Measurements from ENCODE around the gene PCBP3.

Gene PCBP3

DNA sequence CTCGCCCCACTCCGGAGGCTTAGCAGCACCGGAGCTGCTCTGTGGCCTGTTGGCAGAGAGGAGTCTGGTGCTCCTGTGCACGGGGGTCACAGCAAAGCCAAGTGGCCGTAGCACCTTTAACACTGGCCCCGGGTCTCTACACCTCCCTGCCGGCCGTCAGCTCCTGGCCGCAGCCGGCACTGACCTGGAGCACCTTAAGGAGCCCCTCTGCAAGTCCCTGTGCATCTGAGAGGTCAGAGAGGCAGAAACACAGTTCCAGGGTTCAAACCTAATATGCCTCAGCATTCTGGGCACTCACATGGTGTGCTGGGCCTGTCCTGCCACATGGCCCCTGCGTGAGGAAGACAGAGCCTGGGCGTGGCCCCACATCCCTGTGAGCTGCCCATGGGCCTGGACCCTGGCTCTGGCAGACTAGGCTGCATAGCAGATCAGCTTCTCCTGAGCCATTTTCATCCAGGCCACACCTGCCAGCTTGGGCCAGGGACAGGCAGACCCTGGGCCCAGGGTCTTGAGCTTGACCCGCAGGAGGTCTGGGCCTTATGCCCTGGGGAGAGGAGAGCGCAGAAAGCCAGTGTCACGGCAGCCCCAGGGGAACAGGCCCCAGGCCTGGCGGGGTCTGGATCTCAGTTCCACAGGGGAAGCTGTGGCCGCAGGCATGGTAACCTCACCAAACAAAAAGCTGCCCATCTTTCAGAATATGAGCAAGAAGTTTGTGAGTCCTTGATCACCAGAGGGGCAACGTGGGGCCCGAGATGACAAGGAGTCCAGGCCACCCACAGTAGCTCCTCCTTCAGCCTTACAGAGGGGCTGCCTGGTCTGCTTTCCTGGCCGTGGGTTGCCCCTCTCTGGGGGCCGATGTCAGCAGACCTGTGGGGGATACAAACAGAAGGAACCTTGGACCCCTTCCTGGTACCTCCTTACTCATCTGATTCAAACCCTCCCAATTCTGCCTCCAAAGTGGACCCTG is 192.1 kb downstream of the PCBP3 start:
- Histone ChIP-seq H3K36me3 (no peaks in the 10 kb centered on the region), H3K27me3 (ENCODE audit: insufficient read depth, low read depth, severe bottlenecking) (no peaks in the 10 kb centered on the region), H3K4me3 (ENCODE audit: low read depth, low read length) (no peak overlapping the region), H3K27ac (no peak overlapping the region), H3K9me3 (ENCODE audit: severe bottlenecking) (no peaks in the 10 kb centered on the region)
- TF ChIP-seq, protein P1, sequence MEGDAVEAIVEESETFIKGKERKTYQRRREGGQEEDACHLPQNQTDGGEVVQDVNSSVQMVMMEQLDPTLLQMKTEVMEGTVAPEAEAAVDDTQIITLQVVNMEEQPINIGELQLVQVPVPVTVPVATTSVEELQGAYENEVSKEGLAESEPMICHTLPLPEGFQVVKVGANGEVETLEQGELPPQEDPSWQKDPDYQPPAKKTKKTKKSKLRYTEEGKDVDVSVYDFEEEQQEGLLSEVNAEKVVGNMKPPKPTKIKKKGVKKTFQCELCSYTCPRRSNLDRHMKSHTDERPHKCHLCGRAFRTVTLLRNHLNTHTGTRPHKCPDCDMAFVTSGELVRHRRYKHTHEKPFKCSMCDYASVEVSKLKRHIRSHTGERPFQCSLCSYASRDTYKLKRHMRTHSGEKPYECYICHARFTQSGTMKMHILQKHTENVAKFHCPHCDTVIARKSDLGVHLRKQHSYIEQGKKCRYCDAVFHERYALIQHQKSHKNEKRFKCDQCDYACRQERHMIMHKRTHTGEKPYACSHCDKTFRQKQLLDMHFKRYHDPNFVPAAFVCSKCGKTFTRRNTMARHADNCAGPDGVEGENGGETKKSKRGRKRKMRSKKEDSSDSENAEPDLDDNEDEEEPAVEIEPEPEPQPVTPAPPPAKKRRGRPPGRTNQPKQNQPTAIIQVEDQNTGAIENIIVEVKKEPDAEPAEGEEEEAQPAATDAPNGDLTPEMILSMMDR (IDR thresholded peaks at IDR 0.05; ENCODE audit: low read depth, low read length) = no peak
- no peak for DNase-seq

DNA sequence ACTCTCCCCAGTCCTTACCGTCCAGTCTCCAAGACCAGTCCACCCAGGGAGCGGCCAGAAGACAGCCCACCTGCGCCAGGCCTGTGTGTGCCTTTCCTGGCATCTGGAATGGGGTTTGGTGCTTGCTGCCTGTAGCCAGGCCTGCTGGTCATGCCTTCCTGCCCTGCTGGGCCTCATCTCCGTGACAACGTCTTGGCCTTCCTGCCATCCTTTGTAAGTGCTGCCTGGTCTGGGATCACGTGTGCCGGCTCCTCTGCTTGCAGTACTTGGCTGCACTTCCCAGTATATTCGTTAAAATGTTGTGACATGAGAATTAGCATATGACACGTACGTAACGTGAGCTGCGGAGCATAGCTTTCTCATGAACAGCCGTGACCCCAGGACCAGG is 192.7 kb downstream of the PCBP3 start:
- DNase-seq = no peak
- Histone ChIP-seq H3K27ac (no peak overlapping the region), H3K27me3 (ENCODE audit: insufficient read depth, low read depth, severe bottlenecking) (no peaks in the 10 kb centered on the region), H3K9me3 (ENCODE audit: severe bottlenecking) (peaks cover 3% of the 10 kb centered on the region), H3K36me3 (no peaks in the 10 kb centered on the region), H3K4me3 (ENCODE audit: low read depth, low read length) (no peak overlapping the region)
- TF ChIP-seq, protein P1 (IDR thresholded peaks at IDR 0.05; ENCODE audit: low read depth, low read length) = no peak

DNA sequence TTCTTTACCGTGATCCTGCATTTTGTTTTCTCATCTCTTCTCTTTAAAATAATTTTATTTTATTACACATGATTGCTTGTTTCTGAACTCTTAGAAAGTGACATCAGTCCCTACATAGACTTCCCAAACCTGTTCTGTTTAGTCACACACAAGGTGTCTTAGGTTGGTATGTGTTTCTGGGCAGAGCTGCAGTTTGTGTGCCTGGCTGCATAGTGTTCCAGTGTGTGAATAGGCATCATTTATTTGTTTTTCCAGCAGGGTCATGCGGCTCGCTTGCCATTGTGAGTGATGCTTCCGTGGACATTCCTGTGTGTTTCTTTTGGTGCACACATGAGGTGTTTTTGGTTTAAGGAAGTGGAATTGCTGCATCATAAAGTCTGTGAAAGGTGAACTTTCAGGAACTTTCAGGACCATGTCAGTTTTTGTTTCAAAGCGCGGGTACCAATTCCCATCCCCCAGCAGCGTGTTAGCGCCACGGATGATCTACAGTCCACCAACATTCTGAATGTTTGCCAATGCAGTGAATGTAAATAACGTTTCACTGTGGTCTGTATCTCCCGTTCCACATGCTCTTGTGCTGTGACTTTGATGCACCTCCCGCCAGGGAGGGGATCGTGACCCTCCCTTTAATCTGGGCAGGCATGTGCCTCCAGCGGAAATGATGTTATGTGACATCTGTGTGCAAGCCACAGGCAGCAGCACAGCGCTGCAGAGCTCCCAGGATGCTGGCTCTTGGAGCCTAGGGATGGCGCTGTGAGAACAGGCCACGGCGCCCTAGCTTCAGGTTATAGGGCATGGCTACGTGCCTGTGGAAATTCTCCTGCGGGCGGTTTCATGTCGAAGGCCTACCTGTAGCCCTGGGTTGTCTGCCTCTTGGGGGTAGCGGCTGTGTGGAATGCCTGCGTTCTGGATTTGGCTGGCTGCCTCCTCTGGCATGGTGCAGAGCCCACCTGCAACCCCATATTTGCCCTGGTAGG is 193.5 kb downstream of the PCBP3 start:
- TF ChIP-seq, protein P1 (IDR thresholded peaks at IDR 0.05; ENCODE audit: low read depth, low read length) = peak; percentile 17; the same call in 1 of the 2 replicates
- DNase-seq = no peak
- Histone ChIP-seq H3K27me3 (ENCODE audit: insufficient read depth, low read depth, severe bottlenecking) (no peaks in the 10 kb centered on the region), H3K36me3 (no peaks in the 10 kb centered on the region), H3K4me3 (ENCODE audit: low read depth, low read length) (no peak overlapping the region), H3K27ac (no peak overlapping the region), H3K9me3 (ENCODE audit: severe bottlenecking) (peaks cover 3% of the 10 kb centered on the region)

DNA sequence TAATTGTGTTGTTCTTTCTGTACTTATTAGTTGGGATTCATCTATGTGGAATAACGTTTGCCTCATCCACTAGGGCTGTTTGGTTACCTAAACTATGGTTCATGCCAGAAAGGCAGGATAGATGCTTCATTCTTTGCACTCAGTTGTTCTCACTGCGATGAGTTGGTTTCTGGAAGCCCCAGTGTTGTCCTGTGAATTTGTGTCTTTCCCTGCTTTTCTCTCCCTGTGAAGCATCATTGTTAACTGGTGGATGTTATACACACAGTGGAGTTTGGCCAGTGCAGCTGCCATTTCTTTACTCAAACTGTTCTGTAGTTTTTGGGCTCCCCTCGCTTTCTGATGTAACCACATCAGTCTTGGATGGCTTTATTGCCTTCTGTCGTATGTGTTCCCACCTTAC is 194.4 kb downstream of the PCBP3 start:
- Histone ChIP-seq H3K27me3 (ENCODE audit: insufficient read depth, low read depth, severe bottlenecking) (no peaks in the 10 kb centered on the region), H3K36me3 (no peaks in the 10 kb centered on the region), H3K4me3 (ENCODE audit: low read depth, low read length) (no peak overlapping the region), H3K27ac (no peak overlapping the region), H3K9me3 (ENCODE audit: severe bottlenecking) (peaks cover 3% of the 10 kb centered on the region)
- no peak for DNase-seq
- TF ChIP-seq, protein P1 (IDR thresholded peaks at IDR 0.05; ENCODE audit: low read depth, low read length) = no peak

DNA sequence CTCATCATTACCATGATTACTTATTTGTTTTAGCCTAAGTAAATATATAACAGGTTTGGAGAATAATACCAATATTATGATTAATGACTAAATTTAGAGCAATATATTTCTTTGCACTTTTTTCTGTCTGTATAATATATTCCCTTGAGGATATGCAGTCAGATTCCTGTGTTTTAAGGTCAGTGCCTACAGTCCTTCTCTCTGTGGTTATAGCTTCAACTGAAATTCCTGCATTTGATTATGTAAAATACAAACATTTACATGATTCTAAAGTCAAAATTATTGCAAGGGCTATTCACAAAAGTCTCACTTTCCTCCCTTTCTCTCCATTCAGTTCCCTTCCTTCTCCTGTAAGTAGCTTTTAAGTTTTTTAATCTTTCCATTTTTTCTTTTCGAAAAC is 195.1 kb downstream of the PCBP3 start:
- H3K27ac ChIP-seq = no peak overlapping the region
- no peaks in the 10 kb centered on the region for H3K36me3 ChIP-seq
- peaks cover 3% of the 10 kb centered on the region for H3K9me3 ChIP-seq (ENCODE audit: severe bottlenecking)
- H3K27me3 ChIP-seq (ENCODE audit: insufficient read depth, low read depth, severe bottlenecking) = no peaks in the 10 kb centered on the region
- DNase-seq = no peak
- no peak overlapping the region for H3K4me3 ChIP-seq (ENCODE audit: low read depth, low read length)
- TF ChIP-seq, protein P1 (IDR thresholded peaks at IDR 0.05; ENCODE audit: low read depth, low read length) = no peak

Data from WERI-Rb-1 (cell line).